ENCODE measurements around the gene TYRO3.

TYRO3 gene

DNA sequence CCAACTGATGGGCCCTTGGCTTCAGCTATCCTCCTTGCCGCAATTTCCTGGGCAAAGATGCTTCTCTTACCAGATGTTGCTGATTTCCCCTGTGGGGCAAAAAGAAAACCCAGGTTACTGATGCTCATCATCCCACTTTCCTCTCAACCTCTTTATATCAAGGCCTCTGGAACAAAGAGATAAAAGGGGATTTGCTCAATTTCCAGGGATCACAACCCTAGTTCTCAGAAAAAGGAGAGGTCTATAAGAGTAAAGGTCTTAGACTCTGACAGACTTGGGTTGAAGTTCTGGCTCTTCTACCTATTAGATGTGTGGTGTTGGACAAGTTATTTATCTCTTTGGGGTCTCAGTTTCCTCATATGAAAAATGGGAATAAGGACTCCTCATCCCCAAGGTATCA lies 23.5 kb upstream of the TYRO3 start:
- Histone ChIP-seq H2AFZ (ENCODE audit: insufficient read depth, low read length, poor library complexity) (no peak overlapping the region), H4K12ac (ENCODE audit: low read depth, low read length) (no peak overlapping the region), H4K91ac (ENCODE audit: low read depth, low read length) (no peak overlapping the region), H2AK5ac (ENCODE audit: low read length) (no peak overlapping the region), H3K4ac (ENCODE audit: low read depth, low read length) (no peak overlapping the region), H2BK5ac (ENCODE audit: low read depth, low read length, poor library complexity) (no peak overlapping the region), H3K79me1 (ENCODE audit: low read length) (no peaks in the 10 kb centered on the region), H3K36me3 (ENCODE audit: control insufficient read depth in 1 of 2, insufficient read depth in 2 of 2, low read length in 2 of 2) (peaks cover 36 to 44% of the 10 kb centered on the region in 2 experiments), H3K4me2 (ENCODE audit: low read length) (no peak overlapping the region), H3K18ac (ENCODE audit: low read length) (no peak overlapping the region), H2BK12ac (ENCODE audit: low read length) (no peak overlapping the region), H3K4me1 (ENCODE audit: control insufficient read depth in 1 of 2, insufficient read depth in 2 of 2, low read length in 2 of 2) (no peaks in the 10 kb centered on the region), H3K27ac (ENCODE audit: low read depth, low read length) (no peak overlapping the region), H3K9ac (ENCODE audit: low read length) (no peak overlapping the region), H3K4me3 (ENCODE audit: low read depth, low read length) (no peak overlapping the region), H3K23ac (ENCODE audit: low read length) (no peak overlapping the region), H2BK120ac (ENCODE audit: insufficient read depth, low read length, poor library complexity) (no peak overlapping the region), H3K14ac (ENCODE audit: low read length) (no peak overlapping the region), H3K79me2 (ENCODE audit: control insufficient read depth, insufficient read depth, low read length, poor library complexity) (no peaks in the 10 kb centered on the region), H3K27me3 (ENCODE audit: insufficient read depth, low read length) (no peaks in the 10 kb centered on the region), H4K8ac (ENCODE audit: low read depth, low read length) (no peak overlapping the region), H3K9me3 (ENCODE audit: insufficient read depth, low read depth, low read length) (no peaks in the 10 kb centered on the region)
- WGBS (ENCODE audit: extremely low coverage, insufficient coverage, insufficient read length), result no CpG with 5 or more reads among the region's 1 CpG
- DNase-seq, result no peak

GRCh38 chr15:41536866-41537265 lies 22.1 kb upstream of the TYRO3 start:
- no peak overlapping the region for H2BK12ac ChIP-seq (ENCODE audit: low read length)
- peaks cover 30 to 37% of the 10 kb centered on the region in 2 experiments for H3K36me3 ChIP-seq (ENCODE audit: control insufficient read depth in 1 of 2, insufficient read depth in 2 of 2, low read length in 2 of 2)
- no peaks in the 10 kb centered on the region for H3K79me2 ChIP-seq (ENCODE audit: control insufficient read depth, insufficient read depth, low read length, poor library complexity)
- H2BK120ac ChIP-seq (ENCODE audit: insufficient read depth, low read length, poor library complexity), result no peak overlapping the region
- no peak overlapping the region for H3K18ac ChIP-seq (ENCODE audit: low read length)
- no peak overlapping the region for H3K23ac ChIP-seq (ENCODE audit: low read length)
- no peak overlapping the region for H4K8ac ChIP-seq (ENCODE audit: low read depth, low read length)
- no peaks in the 10 kb centered on the region for H3K27me3 ChIP-seq (ENCODE audit: insufficient read depth, low read length)
- H3K79me1 ChIP-seq (ENCODE audit: low read length), result no peaks in the 10 kb centered on the region
- no peak overlapping the region for H3K27ac ChIP-seq (ENCODE audit: low read depth, low read length)
- H2AK5ac ChIP-seq (ENCODE audit: low read length), result no peak overlapping the region
- H3K9ac ChIP-seq (ENCODE audit: low read length), result no peak overlapping the region
- H2BK5ac ChIP-seq (ENCODE audit: low read depth, low read length, poor library complexity), result no peak overlapping the region
- H3K4me3 ChIP-seq (ENCODE audit: low read depth, low read length), result peak overlapping the region; percentile 19
- no peak overlapping the region for H4K12ac ChIP-seq (ENCODE audit: low read depth, low read length)
- H3K4ac ChIP-seq (ENCODE audit: low read depth, low read length), result no peak overlapping the region
- no peaks in the 10 kb centered on the region for H3K4me1 ChIP-seq (ENCODE audit: control insufficient read depth in 1 of 2, insufficient read depth in 2 of 2, low read length in 2 of 2)
- H2AFZ ChIP-seq (ENCODE audit: insufficient read depth, low read length, poor library complexity), result no peak overlapping the region
- H4K91ac ChIP-seq (ENCODE audit: low read depth, low read length), result no peak overlapping the region
- no peak overlapping the region for H3K4me2 ChIP-seq (ENCODE audit: low read length)
- no peak for DNase-seq
- no CpG with 5 or more reads among the region's 11 CpGs for WGBS (ENCODE audit: extremely low coverage, insufficient coverage, insufficient read length)
- H3K14ac ChIP-seq (ENCODE audit: low read length), result no peak overlapping the region
- H3K9me3 ChIP-seq (ENCODE audit: insufficient read depth, low read depth, low read length), result no peaks in the 10 kb centered on the region

DNA sequence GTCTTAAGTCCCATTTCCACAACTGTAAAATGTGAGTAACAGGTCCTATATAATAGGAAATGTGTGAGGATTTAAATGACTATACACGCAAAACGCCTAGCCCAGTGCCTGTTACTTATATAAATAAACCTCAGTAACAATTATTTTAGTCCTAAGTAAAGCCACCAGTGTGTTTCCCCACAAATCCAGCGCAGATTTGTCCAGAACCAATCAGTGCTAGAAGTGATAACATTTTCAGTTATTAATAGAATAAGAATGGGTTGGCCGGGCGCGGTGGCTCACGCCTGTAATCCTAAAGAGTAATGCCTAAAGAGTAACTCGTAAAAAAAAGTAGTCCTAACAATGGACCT lies 15.5 kb upstream of the TYRO3 start:
- Histone ChIP-seq H4K91ac (ENCODE audit: low read depth, low read length) (no peak overlapping the region), H3K4me2 (ENCODE audit: low read length) (peak overlapping the region; percentile 56), H3K14ac (ENCODE audit: low read length) (no peak overlapping the region), H3K4me3 (ENCODE audit: low read depth, low read length) (peak overlapping the region; percentile 91), H2AK5ac (ENCODE audit: low read length) (no peak overlapping the region), H3K4me1 (ENCODE audit: control insufficient read depth in 1 of 2, insufficient read depth in 2 of 2, low read length in 2 of 2) (peaks cover 0 to 3% of the 10 kb centered on the region in 2 experiments), H2BK12ac (ENCODE audit: low read length) (no peak overlapping the region), H3K4ac (ENCODE audit: low read depth, low read length) (no peak overlapping the region), H3K9me3 (ENCODE audit: insufficient read depth, low read depth, low read length) (no peaks in the 10 kb centered on the region), H3K36me3 (ENCODE audit: control insufficient read depth in 1 of 2, insufficient read depth in 2 of 2, low read length in 2 of 2) (no peaks in the 10 kb centered on the region), H2AFZ (ENCODE audit: insufficient read depth, low read length, poor library complexity) (no peak overlapping the region), H4K12ac (ENCODE audit: low read depth, low read length) (no peak overlapping the region), H2BK5ac (ENCODE audit: low read depth, low read length, poor library complexity) (no peak overlapping the region), H3K18ac (ENCODE audit: low read length) (no peak overlapping the region), H3K9ac (ENCODE audit: low read length) (peak overlapping the region; percentile 78), H3K23ac (ENCODE audit: low read length) (no peak overlapping the region), H3K79me2 (ENCODE audit: control insufficient read depth, insufficient read depth, low read length, poor library complexity) (peaks cover 3% of the 10 kb centered on the region), H2BK120ac (ENCODE audit: insufficient read depth, low read length, poor library complexity) (no peak overlapping the region), H3K27ac (ENCODE audit: low read depth, low read length) (peak overlapping the region; percentile 65), H3K79me1 (ENCODE audit: low read length) (peaks cover 3% of the 10 kb centered on the region), H3K27me3 (ENCODE audit: insufficient read depth, low read length) (no peaks in the 10 kb centered on the region), H4K8ac (ENCODE audit: low read depth, low read length) (peak overlapping the region; percentile 95)
- DNase-seq, result no peak
- no CpG with 5 or more reads among the region's 8 CpGs for WGBS (ENCODE audit: extremely low coverage, insufficient coverage, insufficient read length)

DNA sequence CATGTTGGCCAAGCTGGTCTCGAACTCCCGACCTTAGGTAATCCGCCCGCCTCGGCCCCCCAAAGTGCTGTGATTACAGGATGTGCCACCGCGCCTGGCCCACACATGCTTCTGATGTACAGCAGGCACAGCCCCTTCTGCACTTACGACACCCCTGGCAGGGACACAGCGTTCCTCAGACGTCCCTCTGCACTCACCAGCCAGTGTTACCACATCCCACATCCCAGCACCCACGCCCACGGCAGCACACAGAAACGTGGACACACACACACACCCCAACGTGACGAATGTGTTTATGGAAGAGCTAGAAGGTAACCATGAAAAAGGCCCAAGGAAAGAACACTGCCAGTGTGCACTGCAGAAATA lies 14.4 kb upstream of the TYRO3 start:
- peak overlapping the region; percentile 45 for H4K12ac ChIP-seq (ENCODE audit: low read depth, low read length)
- no peak overlapping the region for H3K27ac ChIP-seq (ENCODE audit: low read depth, low read length)
- H3K18ac ChIP-seq (ENCODE audit: low read length), result no peak overlapping the region
- DNase-seq, result peak in 1 of 2 donors; percentile 6
- peak overlapping the region; percentile 14 for H2AK5ac ChIP-seq (ENCODE audit: low read length)
- no peak overlapping the region for H2BK120ac ChIP-seq (ENCODE audit: insufficient read depth, low read length, poor library complexity)
- peaks cover 0 to 3% of the 10 kb centered on the region in 2 experiments for H3K4me1 ChIP-seq (ENCODE audit: control insufficient read depth in 1 of 2, insufficient read depth in 2 of 2, low read length in 2 of 2)
- no peak overlapping the region for H3K9ac ChIP-seq (ENCODE audit: low read length)
- no peak overlapping the region for H4K91ac ChIP-seq (ENCODE audit: low read depth, low read length)
- H2BK12ac ChIP-seq (ENCODE audit: low read length), result no peak overlapping the region
- H2AFZ ChIP-seq (ENCODE audit: insufficient read depth, low read length, poor library complexity), result peak overlapping the region; percentile 2
- H3K4ac ChIP-seq (ENCODE audit: low read depth, low read length), result no peak overlapping the region
- H3K4me2 ChIP-seq (ENCODE audit: low read length), result no peak overlapping the region
- no peaks in the 10 kb centered on the region for H3K9me3 ChIP-seq (ENCODE audit: insufficient read depth, low read depth, low read length)
- H3K14ac ChIP-seq (ENCODE audit: low read length), result no peak overlapping the region
- H3K79me2 ChIP-seq (ENCODE audit: control insufficient read depth, insufficient read depth, low read length, poor library complexity), result peaks cover 3% of the 10 kb centered on the region
- H3K36me3 ChIP-seq (ENCODE audit: control insufficient read depth in 1 of 2, insufficient read depth in 2 of 2, low read length in 2 of 2), result no peaks in the 10 kb centered on the region
- no peaks in the 10 kb centered on the region for H3K27me3 ChIP-seq (ENCODE audit: insufficient read depth, low read length)
- H4K8ac ChIP-seq (ENCODE audit: low read depth, low read length), result peak overlapping the region; percentile 63
- no peak overlapping the region for H3K23ac ChIP-seq (ENCODE audit: low read length)
- no peak overlapping the region for H2BK5ac ChIP-seq (ENCODE audit: low read depth, low read length, poor library complexity)
- peaks cover 3% of the 10 kb centered on the region for H3K79me1 ChIP-seq (ENCODE audit: low read length)
- H3K4me3 ChIP-seq (ENCODE audit: low read depth, low read length), result no peak overlapping the region
- no CpG with 5 or more reads among the region's 15 CpGs for WGBS (ENCODE audit: extremely low coverage, insufficient coverage, insufficient read length)
